NOMO-1 (cell line): ENCODE data around the gene SLC38A4.
"Not testable (repeated sequence)": the region's sequence is repeated elsewhere in the genome, so short reads cannot be mapped to it uniquely, and the experiment has no call there.

Experiments
- DNase-seq, 2 experiments: peaks; one replicate each; lab custom pipeline; 2025; ENCODE audit not compliant: unreplicated experiment in 2 of 2; lab: John Stamatoyannopoulos, UW

Gene SLC38A4, protein sequence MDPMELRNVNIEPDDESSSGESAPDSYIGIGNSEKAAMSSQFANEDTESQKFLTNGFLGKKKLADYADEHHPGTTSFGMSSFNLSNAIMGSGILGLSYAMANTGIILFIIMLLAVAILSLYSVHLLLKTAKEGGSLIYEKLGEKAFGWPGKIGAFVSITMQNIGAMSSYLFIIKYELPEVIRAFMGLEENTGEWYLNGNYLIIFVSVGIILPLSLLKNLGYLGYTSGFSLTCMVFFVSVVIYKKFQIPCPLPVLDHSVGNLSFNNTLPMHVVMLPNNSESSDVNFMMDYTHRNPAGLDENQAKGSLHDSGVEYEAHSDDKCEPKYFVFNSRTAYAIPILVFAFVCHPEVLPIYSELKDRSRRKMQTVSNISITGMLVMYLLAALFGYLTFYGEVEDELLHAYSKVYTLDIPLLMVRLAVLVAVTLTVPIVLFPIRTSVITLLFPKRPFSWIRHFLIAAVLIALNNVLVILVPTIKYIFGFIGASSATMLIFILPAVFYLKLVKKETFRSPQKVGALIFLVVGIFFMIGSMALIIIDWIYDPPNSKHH

DNA sequence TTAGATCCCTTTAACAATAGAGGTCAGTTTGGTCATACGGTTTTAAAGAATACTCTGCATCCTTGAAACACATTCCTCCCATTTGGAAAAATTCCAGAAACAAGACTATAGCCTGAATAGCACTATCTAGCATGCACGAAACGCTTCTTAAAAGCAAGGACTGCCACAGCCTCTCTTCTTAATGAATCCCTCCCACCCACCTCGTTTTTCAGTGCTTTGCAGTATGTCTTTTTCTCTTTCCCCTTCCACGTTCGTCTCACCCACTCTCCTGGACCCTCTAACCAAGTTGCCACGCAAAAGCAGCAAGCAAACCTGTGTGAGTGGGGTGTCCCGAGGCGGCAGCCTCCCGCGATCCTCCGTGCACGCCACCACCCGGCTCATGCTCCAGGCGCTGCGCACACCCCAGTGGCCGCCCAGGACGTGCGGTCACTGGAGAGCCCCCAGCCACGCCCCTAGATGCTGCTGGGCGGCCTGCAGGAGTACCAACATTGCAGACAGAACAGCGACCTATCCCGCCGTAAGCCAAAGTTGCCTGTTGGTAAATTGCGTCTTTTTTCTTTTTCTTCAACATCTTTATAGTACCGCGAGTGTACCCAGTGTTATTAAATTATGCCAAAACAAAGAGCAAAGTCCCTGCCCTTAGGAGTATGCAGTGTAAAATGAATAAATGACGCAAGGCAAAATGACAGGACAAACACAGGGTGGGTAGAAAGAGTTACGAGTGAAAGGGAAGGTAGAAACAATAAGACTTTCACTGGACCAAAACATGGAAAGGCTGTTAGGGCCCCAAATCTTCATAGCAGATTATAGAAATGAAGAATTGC lies at the start of gene SLC38A4:
Gene SLC38A4 (minus strand): TSS at position 407 of the 824 bp plus-strand sequence. CDS start 32,926 bp downstream, outside the sequence.
- DNase-seq, result no peak

DNA sequence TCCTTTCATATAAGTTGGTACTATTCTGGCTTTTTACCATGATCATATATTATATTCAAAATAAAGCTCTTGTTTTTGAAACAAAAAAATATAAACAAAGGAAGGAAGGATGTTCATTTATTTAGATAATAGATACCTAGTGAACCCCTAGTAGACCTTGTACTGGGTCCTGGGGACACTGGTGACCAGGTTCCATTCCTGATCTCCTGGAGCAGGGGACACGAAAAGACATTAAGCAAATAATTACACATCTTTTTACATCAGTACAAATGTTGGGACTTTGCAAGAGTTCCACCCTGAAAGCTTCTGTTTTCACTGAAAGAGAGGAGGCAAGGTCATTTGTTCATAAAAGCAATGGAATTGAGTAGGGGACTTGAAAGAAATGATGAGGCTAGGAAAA lies 49.3 kb upstream of the SLC38A4 start:
- no peak for DNase-seq

DNA sequence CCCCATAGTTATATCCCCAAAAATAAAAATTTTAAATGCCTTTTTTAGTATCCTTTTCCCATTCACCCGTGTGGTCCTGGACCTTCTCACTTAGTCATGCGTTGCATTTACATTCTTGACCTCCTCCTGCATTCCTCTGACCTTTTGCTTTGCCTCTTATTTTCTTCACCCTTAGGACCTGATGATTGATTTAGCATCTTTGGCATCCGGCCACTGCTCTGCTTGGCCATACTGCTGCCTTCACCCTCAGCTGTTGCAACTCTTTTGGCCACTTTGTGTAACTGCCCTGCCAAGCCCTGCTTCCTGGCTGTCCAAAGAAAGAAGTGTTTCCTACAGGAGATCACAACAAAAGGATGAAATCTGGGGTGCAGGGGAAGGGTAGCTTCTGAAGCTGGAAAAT lies 48.8 kb upstream of the SLC38A4 start:
- no peak for DNase-seq

DNA sequence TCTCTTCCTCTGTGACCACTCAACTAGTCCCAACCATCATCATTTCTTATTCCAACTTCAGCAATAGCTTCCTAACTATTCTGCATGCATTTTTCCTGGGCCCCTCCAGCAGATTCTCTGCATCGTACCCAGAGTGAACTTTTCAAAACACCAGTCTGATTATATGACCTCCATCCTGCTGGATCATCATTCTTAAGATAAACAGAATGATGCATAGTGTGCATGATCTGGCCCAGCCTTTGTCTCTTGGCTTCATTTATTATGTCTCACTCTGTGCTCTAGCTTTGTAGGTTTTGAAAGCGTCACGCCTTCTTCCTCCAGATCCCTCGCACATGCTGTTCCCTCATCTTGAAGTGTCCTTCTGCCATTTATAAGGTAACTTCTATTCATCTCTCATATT lies 46.3 kb upstream of the SLC38A4 start:
- no peak for DNase-seq

DNA sequence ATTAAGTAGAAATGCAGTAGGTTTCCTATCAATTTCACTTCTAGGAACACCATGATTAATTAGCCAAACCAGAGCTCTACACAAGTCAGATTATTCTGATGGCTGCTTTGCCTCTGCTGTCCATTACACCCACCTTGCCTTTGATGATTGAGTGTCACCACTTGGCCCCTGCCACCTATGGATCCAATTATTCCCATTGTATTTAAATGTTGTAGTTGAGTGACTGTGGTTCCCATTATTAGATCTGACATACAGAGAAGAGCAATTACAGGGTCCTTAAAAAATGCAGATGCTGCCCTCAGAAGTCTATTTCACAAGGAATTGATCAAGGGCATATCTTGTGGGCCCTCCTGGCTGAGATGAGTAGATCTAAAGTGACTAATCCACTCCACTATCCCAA lies 39.5 kb upstream of the SLC38A4 start:
- DNase-seq, result no peak

DNA sequence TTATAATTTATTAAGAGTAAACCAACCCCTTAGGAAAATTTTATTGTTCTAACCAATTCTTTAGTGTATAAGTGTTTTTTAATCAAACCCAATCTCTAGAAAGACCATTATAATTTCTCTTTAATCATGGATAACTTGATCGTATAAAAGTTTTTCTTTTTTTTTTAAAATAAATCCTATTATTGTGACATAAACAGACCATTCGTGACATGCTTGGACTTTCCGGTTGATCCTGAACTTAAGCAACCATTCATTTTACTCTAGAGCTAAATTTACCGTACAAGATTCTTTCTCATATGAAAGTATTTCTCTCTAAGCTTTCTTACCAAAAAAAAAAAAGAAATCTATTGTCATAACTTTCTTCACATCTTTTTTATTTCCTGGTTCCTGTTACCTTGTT lies 32.6 kb upstream of the SLC38A4 start:
- DNase-seq, result no peak

DNA sequence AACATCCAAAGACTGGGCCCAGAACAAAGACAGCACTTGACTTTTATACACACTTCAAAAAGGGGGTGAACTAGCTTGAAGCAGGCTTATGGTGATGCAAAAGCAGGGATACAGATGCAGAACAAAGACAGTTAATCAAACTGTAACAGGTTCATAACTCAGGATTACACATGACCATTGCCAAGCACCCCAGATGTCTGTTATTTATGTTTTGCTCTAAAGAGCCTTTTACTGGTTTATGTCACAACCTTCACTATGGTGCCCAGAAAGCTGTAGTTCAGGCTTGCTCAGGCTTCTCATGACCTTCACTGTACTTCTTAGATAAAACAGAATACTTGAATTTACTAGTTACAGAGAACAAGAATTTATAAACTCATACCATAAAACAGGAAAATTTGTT lies 31.7 kb upstream of the SLC38A4 start:
- no peak for DNase-seq

DNA sequence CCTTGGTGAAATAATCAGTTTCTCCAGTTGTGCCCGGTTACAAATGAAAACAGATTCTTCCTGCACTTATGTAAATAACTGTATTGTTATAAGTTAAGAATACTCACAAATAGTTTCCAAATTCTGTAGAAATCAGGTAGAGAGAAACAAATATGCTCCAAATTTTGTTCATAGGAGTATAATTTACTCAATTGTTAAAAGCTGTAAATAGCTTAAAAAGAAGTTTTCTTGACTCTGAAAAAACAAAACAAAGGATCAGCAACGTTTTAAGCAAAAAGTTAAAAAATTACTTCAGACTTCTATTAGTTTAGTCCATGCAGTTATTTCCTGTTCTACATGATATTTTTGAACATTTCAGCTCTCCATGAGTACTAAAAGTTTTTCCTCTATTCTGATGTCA lies 30.0 kb upstream of the SLC38A4 start:
- DNase-seq, result no peak

DNA sequence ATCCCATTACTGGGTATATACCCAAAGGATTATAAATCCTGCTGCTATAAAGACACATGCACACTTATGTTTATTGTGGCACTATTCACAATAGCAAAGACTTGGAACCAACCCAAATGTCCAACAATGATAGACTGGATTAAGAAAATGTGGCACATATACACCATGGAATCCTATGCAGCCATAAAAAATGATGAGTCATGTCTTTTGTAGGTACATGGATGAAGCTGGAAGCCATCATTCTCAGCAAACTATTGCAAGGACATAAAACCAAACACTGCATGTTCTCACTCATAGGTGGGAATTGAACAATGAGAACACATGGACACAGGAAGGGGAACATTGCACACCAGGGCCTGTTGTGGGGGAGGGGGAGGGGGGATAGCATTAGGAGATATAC lies 28.4 kb upstream of the SLC38A4 start:
- not testable (repeated sequence) for DNase-seq

DNA sequence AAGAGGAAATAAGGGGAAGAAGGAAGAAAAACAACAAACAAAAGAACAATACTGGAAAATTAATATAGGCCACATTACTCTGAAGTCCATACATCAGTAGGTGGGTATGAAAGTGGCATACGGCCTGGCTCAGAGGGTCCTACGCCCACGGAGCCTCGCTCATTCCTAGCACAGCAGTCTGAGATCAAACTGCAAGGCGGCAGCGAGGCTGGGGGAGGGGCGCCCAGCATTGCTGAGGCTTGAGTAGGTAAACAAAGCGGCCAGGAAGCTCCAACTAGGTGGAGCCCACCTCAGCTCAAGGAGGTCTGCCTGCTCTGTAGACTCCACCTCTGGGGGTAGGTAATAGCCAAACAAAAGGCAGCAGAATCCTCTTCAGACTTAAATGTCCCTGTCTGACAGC lies 23.0 kb upstream of the SLC38A4 start:
- DNase-seq, result not testable (repeated sequence)

DNA sequence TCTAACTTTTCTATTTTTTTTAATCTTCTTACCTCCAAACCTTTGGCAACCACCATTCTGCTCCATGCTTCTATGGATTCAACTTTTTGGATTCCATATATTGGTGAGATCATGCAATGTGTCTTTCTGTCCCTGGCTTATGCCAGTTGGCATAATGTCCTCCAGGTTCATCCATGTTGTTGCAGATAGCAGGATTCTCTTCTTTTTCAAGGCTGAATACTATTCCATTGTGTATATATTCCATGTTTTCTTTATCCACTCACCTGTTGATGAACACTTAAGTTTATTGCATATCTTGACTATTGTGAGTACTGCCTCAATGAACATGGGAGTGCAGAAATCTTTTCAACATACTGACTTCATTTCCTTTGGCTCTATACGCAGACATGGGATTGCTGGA lies 21.2 kb upstream of the SLC38A4 start:
- DNase-seq, result no peak

DNA sequence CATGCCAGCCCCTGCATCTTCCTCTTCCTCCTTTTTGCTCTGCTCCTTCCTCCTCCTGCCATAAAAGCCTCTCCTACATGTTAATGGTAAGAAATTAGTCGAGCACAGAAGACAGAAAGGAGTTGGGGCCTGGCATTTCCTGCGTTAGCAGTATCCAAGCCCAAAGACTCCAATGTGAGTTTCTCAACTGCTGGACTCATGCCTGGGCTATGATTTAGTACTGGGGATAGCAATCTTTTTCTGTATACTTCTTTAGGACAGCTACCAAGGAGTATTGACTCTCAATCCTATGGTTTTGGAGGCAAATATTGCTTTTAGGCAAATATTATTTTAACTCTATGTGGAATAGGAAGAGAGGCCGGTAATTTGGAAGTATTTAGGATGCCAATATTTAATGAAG lies 18.0 kb upstream of the SLC38A4 start:
- no peak for DNase-seq

DNA sequence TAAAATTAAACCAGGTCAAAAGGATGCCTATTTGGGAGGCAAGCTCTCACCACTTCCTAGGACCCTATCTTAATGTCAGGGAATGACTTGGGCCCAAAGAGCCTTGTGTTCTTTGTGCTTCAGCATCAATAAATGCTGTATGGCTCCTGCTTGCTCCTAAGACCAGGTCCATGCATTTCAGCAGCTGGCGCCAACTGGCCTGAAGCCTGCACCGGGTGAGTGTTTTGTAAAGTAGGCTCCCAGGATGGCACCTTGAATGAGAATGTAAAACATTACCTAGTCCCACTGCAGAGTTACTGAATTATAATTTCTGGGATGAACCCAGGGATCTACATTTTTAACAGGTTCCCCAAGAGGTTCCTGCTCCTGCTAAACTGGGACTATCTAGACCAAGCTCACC lies 16.1 kb upstream of the SLC38A4 start:
- DNase-seq, result no peak

DNA sequence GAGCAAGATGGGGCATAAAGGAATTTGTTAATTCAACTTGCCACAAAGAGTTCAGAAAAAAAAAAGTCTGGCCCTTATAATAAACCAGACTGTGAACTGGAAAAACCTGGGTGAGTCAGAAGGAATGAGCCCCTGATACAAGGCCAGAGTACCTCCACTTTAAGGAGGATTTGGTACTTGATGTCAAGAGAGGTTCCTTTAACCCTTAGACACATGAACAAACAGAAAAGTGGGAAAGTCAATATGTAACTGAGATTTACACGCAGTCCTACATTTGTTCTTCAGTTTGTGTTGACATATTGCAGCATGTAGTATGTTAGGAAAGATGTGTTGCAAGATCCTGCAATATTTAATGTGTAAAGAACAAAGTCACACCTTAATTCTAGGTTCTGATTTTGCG lies 14.2 kb upstream of the SLC38A4 start:
- DNase-seq, result no peak

DNA sequence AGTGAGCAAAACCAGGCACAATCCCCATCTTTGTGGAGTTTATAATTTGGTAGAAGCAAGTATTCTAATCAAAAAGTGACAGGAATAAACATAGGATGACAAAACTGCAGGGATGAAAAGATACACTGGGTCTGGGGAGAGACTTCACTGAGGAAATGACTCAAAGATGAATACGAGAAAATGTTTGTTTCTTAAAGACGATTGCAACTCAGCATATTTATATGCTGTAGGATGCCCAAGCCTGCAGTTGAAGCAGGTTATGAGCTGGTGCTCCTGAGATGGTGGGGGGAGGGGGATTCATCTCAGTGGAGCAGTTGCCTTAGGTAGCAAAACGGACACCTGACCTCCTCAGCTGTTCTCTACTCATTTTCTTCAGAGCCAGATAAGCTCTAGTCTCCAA lies 13.4 kb upstream of the SLC38A4 start:
- no peak for DNase-seq

DNA sequence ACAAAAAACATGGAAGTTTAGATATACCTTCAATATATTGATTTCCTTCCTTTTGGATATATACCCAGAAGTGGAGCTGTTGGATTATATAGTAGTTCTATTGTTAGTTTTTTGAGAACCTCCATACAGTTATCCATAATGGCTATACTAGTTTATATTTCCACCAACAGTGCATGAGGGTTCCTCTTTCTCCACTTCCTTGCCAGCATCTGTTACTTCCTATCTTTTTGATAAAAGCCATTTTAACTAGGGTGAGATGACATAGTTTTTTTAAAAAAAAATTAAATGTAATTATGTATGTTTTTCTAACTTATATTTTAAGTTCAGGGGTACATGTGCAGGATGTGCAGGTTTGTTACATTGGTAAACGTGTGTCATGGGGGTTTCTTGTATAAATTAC lies 10.0 kb upstream of the SLC38A4 start:
- DNase-seq, result no peak

DNA sequence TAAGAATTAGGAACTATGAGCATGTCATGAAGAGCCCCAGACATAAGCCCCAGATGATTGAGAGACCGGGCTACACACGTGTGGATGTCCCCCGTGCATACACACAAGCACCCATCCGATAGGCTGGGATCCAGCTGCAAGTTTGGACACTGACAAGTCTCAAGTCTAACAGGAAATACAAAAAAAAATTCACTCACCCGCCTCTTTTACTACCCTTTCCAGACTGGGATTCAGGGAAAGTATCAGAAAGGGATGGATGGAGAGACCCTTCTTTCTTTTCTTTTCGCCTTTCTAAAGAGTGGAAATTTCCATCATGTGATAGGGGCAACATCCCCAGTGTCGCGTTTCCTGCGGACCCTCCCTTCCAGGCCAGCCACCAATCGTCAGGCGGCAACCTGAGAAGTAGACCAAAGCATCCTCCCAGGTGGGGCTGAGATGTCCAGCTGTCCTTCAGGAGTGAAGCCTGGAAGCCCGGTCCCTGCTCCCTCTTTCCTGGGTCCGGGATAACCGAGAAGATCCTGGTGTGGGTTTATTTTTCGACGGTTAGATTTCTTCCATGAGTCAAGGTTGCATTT lies 6.4 kb upstream of the SLC38A4 start:
- no peak for DNase-seq

DNA sequence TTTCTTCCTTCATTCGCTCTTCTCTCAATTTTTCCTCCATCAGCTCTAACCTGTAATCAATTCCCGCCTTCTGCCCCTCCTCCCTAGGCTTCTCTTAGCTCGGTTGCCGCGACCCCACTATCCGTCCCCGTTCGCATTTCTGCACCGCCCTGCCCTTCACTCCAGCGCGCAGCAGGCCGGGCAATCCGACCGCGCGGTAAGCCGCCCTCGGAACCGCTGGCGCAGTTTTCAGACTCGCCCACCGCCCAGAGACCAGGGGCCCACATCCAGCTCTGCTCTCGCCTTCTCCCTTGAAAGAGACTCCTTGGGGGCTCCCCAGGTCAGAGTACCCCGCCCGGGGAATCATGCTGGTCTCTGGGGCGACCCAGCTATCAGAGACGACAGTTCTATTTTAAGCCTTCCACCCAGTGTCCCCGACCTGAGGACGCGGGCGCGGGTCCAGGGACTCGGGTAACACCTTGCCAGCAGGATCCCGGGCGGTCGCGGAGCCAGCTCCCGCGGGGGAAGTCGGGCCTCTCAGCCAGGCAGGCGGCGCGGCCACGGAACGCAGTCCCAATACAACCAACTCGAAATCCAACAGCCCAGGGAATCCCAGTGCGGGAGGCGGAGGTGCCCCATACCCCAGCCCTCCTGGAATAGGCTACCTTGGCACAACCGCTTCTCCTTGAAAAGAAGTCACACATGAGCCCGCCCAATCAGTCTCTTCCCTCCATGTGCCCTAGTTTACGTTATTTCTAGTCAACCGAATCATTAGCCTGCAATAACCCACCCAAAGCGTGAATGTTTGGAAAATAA lies 5.7 kb upstream of the SLC38A4 start:
- DNase-seq, result no peak

DNA sequence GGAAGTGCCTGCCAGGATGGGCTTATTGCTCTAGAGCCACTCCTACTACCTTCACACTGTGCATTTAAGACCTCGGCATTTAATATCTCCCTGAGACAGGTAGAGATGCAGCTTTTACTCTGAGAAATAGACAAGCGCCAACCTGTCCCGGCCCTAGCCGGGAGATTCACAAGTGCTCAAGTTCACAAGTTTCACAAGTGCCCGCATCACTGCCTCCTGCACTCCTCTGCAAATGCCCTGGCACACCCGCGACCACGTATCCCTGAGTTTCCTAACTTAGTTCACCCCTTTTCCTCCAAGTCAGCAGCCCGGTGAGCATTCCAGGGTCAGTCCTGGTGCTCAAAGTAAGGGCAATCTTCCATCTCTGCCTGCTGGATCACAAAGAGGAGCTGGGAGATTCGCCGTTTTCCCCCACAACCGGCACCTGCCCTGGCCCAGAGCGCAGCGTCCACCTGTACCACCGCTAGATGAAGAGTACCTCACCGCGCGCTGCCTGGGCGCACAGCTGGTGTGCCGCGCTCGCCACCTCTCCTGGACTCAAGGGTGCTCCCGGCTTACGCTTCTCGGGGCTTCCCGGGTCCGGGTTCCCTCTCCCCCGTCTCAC lies 5.0 kb upstream of the SLC38A4 start:
- no peak for DNase-seq

DNA sequence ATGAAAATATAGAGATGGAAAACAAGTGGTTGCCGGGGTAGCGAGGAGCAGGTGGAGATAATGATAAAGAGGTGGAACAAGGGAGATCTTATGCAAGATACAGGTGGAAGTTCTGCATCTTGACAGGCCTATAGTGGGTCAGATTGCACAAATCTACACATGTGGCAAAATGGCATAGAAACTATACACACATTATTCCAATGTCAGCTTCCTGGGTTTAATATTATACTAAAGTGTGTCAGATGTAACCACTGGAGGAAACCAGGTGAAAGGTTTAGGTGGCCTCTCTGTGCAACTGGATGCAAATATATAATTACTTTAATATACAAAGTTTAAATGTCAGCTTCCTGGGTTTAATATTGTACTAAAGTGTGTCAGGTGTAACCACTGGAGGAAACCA lies 1.1 kb downstream of the SLC38A4 start:
- DNase-seq, result no peak
